Tongue (tissue), 2 donors: Measurements from ENCODE around the gene CMTM6. TPM values are rescaled to one million over a fixed set of nuclear protein-coding genes. Genes with fewer than 3 reads are reported as not detected.
"Not testable (repeated sequence)": the region's sequence is repeated elsewhere in the genome, so short reads cannot be mapped to it uniquely, and the experiment has no call there.

Experiments
- DNase-seq: peaks from one replicate; pipeline ENCODE4 v3.0.0-alpha.2; 2015
- total RNA-seq: library from RNA; depleted of rRNA; stranded (reverse); fragments of >200 nt; gene quantifications from one replicate; pipeline ENCODE4 v1.2.3, GENCODE V29; 2014

Gene CMTM6
- total RNA-seq, 1 donor from 2014 or later = 75.1 TPM

- no peak for DNase-seq
These were observed 3.7 kb downstream of the CMTM6 start for GRCh38 chr3:32498992-32499391.

- no peak for DNase-seq
These were observed 4.4 kb downstream of the CMTM6 start for GRCh38 chr3:32498252-32498651.

- DNase-seq = no peak
These were observed 7.0 kb downstream of the CMTM6 start for GRCh38 chr3:32495609-32496008.

- no peak for DNase-seq
These were observed 7.6 kb downstream of the CMTM6 start for GRCh38 chr3:32495085-32495484.

GRCh38 chr3:32493437-32494414, 8.9 kb downstream of the CMTM6 start:
- no peak for DNase-seq

- no peak for DNase-seq
These were observed 9.8 kb downstream of the CMTM6 start for GRCh38 chr3:32492684-32493436.

GRCh38 chr3:32488474-32489008, 14.1 kb downstream of the CMTM6 start:
- DNase-seq = no peak

- DNase-seq = no peak
These were observed 14.7 kb downstream of the CMTM6 start for GRCh38 chr3:32487781-32488473.

GRCh38 chr3:32484436-32484835, 18.2 kb downstream of the CMTM6 start:
- DNase-seq = no peak

GRCh38 chr3:32483772-32484171, 18.9 kb downstream of the CMTM6 start:
- no peak for DNase-seq

- no peak for DNase-seq
These were observed 20.0 kb downstream of the CMTM6 start for GRCh38 chr3:32482693-32483092.

- no peak for DNase-seq
These were observed 20.6 kb downstream of the CMTM6 start for GRCh38 chr3:32481791-32482631.

- no peak for DNase-seq
These were observed 22.0 kb downstream of the CMTM6 start for GRCh38 chr3:32480604-32481003.

- no peak for DNase-seq
These were observed 28.5 kb downstream of the CMTM6 start for GRCh38 chr3:32474201-32474600.

GRCh38 chr3:32472151-32472550, 30.5 kb downstream of the CMTM6 start:
- not testable (repeated sequence) for DNase-seq

GRCh38 chr3:32471246-32471645, 31.4 kb downstream of the CMTM6 start:
- DNase-seq = no peak

- no peak for DNase-seq
These were observed 32.3 kb downstream of the CMTM6 start for GRCh38 chr3:32470362-32470761.

GRCh38 chr3:32469151-32469874, 33.3 kb downstream of the CMTM6 start:
- DNase-seq = peak; percentile 40

- DNase-seq = peak; percentile 89
These were observed 35.1 kb downstream of the CMTM6 start for GRCh38 chr3:32467333-32468070.

GRCh38 chr3:32466808-32467207, 35.8 kb downstream of the CMTM6 start:
- DNase-seq = not testable (repeated sequence)
